Activated CD4-positive, CD25-positive, alpha-beta regulatory T cell (primary cell): ENCODE results near the gene LACTB.

Experiments
- DNase-seq, 4 experiments: peaks; one replicate each; lab custom pipeline; 2025; lab: John Stamatoyannopoulos, UW

The LACTB gene, protein sequence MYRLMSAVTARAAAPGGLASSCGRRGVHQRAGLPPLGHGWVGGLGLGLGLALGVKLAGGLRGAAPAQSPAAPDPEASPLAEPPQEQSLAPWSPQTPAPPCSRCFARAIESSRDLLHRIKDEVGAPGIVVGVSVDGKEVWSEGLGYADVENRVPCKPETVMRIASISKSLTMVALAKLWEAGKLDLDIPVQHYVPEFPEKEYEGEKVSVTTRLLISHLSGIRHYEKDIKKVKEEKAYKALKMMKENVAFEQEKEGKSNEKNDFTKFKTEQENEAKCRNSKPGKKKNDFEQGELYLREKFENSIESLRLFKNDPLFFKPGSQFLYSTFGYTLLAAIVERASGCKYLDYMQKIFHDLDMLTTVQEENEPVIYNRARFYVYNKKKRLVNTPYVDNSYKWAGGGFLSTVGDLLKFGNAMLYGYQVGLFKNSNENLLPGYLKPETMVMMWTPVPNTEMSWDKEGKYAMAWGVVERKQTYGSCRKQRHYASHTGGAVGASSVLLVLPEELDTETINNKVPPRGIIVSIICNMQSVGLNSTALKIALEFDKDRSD

DNA sequence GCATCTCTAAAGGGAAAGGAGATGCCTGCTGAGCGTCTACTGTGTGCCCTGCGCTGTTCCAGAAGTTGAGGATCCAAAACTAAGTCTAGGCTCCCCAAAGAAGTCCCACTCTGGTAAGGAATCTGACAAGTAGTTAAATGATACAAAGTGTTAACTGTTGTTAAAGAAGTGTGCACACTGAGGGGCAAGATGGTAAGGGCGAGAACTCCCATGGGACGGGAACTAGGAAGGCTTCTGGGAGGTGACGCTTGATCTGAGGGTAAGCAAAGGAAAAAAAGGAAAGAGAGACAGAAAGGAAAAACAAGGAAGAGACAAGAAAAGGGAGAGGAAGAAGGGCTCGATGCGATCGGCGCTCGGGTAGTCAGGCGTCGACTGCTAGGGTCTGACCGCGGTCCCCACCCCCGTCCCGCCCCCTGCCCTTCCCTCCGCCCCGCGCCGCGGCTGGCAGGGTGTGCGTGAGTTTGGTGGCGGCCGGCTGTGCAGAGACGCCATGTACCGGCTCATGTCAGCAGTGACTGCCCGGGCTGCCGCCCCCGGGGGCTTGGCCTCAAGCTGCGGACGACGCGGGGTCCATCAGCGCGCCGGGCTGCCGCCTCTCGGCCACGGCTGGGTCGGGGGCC is at the start of gene LACTB:
Gene LACTB (plus strand): TSS at position 480 of the 620 bp plus-strand sequence. CDS start 11 bp downstream, at position 491.
- peak; percentile 67 to 74 (median 68) for DNase-seq

DNA sequence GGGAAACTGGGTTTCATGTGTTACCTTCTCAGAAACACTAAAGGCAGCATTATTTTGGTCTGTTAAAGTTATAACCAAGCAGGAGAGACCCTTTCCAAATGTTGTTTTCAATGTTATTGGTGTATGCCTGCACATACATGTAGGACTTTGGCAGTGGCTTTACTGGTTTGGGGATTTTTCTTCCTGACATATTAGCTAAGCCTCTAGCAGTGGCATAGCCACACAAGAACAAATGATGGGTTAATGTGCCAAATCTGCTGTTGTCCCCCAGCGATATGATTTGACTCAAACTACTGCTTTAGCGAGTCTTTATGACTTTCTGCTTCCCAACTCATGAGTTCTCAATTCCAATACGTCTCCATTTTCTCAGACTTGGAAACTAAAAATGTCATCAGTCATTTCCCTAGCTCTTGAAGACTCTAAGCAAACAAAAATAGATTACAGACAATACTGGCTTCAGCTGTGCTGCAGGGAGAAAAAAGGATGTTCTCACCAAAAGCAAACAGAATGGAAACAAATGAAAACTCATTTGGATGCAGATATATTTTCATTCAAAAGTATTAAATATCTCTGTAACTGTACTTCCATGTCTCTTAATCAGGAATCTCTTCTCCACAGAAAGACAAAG is 49.5 kb upstream of the LACTB start:
- DNase-seq, result no peak

DNA sequence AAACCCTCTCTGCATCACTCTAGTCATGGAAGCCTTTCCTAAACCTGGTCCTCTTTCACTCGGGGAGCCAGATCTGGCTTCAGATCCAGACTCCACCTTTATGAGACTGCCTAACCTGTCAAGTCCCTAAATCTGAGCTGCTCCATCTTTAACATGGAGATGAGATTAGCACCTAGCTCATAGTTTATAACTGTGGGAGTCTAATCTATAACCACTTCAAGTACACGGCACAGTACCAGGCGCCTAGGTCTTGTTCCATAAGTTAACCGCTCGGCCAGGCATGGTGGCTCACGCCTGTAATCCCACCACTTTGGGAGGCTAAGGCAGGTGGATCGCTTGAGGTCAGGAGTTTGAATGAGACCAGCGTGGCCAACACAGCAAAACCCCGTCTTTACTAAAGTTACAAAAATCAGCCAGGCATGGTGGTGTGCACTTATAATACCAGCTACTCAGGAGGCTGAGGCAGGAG is 48.8 kb upstream of the LACTB start:
- DNase-seq, result no peak

DNA sequence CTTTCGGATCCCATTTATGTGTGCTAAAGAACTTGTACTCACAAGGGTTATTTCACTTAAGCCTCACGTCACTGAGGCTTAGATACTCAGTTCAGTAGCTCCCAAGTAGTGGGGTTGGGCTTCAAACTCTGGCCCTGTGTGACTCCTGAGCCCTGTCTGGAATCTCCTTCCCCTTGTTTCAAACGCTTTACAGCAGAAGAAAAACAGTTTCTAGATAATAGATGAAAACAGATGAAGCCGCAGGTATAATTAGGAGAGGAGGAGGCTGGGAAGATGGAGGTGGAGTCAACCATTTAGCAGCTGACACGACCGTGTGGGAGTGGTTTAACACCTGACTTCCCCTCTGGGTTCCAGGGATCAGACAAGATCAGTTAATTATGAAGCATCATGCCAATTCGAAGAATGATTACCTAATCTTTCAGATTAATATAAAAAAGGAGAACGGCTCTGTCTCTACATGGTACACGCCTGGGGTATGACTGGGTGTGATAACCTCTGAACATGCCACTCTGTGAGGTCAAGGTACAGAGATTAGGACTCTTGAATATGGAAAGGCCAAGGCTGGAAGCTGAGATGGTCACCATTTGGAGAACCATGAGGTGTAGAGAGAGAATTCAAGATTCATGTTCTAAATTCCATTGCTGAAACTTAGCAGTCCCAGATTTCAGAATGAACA is 48.0 kb upstream of the LACTB start:
- no peak for DNase-seq

DNA sequence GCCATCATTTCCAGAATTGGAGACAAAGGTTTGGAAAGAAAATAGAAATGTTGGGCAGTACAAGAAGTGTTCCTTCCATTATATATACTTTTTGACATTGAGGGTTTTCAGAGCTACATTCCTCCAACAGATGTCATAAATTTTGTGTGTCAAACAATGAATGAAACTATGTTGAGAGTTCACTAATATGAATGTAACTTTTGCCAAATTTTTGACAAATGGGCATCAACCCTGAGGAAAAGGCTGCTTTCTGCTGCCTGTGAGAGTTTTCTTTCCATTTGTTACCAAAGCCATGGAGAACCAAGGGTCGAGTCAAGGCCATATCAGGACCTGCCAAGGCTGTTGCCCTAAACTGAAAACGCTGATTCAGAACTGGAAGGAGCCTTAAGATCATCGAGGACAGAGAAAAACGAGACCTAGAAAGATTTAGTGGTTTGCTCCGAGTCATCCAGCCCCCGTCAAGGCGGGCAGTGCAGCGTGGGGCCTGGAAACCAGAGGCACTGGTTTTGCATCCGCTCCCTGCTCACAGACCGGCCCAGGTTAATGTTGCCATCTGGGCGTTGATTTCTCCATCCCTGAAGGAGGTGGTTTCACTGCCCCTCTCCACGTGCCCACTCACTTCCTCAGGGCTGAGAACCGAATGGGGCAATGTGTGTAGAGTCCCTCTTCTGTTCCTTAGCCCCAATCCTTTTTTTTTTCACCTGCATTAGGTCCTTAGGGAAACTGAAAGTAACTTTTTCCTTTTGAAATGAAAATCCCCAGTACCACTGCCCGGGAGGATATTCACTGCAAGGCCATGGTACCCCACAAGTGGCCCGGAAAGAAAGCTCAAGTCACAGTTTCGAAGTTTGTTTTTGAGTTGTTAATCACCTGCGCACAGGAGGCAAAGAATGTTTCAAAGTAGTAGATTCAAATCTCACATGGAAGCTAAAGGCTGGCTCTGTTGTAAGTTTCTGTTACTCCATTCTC is 46.4 kb upstream of the LACTB start:
- no peak for DNase-seq

DNA sequence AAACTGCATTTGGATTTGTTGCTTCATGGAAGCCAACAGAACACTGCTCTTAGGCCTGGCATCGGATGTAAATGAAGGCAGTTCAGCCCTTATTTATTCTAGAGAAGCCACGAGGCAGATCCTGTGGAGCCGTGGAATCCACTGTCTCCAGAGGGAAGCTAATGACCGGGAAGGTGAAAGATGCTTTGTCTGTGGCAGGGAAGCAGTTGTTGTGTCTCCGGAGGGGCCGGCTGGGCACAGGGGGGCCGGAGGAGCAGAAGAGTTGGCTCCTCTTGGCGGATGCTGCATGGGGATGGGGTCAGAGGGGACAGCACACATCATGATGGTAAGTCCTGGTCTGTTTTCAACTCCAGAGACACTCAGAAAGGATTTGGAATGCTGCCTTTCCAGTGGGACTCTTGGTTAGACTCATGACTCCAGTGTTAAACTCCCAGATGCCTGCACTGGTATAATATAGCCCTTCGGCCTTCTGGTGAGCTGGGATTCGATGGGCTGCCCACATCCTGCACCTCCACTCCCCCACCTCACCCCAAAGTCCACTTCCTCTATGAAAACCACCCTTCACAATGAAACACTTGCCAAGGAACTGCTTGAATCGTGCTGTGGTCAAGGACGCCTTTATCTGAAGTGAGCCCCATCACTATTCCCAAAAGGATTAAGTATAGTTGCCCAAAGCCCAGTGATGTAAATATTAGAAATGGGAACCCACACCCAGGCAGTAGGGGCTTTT is 45.5 kb upstream of the LACTB start:
- DNase-seq, result no peak

DNA sequence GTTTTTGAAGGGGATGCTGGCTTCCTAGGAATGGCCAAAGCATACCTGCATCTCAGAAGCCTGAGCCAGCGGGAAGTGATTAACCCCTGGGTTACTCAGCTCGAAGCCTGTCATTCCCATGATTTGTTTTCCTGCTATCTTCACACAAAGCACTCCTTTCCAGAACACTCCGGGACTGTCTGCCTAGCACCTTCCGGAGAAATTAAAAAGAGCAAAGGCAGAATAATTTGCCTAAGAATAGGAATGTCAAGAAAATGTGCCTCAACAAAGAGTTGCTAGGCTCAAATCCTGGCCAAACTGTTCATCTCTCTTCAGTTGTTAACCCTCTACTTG is 45.0 kb upstream of the LACTB start:
- DNase-seq, result no peak

DNA sequence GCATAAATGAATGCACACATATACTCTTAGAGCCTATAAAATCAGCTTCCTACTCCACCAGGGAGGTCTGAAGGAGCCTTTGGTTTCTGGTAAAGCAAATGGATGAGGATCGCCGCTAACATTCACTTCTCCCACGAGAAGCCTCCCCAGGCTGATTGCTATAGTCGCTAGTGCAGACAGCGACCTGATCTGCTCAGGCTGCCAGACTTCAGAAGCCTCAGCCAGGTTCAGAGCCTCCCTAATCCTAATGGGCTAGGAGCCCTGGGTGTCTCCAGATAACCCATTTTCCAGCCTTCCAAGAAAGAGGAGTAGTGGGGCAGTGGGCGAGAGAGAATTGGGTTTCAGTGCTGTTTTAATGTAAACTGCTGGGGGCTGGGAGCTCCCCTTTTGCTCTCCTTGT is 43.7 kb upstream of the LACTB start:
- no peak for DNase-seq

DNA sequence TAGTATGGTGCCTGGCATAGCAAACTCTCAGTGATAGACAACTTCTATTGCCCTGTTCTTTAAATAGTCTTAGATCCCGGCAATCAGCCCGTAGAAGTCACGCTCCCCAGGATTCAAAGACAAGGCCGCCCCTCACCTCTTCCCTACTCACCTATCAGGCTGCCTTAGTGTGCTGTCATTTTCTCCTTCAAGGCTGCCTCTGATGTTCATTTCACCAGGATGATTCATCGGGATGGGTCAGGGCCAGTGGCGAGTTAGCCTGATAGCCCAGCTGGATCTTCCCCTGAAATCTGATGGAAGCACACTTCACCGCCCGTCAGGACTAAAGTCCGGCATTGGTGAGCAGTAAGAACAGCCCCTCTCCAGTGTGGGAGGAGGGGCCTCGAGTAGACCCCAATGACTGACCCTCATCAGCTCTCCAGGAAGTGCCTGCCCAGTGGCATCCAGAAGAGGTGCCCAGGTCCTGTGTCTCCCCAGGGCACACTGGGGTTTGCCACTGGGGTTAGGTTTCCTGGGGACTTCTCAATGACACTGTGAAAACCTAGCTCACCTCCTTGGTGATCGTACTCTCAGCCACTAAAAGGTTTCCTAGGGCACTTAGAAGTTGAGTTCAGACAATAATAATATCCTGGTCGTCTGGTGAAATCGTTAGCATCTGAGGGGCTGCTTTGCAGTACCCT is 41.6 kb upstream of the LACTB start:
- DNase-seq, result no peak

DNA sequence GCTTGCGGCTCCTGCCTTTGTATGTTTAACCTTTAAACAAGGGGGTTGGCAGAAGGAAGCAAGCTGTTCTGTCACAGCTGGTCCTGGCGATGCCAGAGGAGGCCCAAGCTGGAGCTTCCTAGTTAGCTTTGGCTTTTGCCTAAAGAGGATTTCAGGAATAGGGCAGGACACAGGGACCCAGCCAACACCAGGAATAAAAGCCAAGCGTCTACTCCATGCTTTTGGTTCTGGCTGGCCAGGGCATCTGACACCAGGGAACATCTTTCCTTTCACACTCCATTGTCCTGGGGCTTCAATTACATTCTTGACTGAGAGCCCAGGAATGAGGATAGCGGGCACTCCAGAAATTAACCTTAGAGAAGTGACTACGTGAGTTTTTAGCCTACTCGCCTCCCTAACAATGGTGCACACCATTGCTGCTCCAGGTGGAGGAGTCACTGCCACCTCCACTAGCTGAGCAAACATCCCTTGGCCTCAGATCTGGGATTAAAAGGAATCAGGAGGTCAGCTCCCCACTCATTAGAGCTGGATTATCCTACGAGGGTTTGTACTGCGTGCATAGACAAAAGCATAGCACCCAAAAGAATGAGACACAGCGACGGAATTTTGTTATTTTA is 40.9 kb upstream of the LACTB start:
- no peak for DNase-seq

DNA sequence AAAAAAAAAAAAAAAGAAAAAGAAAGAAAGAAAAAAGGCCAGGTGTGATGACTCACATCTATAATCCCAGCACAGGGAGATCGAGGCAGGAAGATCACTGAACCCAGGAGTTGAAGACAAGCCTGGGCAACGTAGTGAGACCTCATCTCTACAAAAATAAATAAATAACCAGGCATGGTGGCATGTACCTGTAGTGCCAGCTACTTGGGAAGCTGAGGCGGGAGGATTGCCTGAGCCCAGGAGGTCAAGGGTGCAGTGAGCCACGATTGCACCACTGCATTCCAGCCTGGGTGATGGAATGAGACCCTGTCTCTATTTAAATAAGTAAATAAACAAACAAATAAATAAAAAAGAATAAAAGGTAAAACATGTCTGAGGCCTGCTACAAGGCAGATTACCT is 39.3 kb upstream of the LACTB start:
- no peak for DNase-seq

DNA sequence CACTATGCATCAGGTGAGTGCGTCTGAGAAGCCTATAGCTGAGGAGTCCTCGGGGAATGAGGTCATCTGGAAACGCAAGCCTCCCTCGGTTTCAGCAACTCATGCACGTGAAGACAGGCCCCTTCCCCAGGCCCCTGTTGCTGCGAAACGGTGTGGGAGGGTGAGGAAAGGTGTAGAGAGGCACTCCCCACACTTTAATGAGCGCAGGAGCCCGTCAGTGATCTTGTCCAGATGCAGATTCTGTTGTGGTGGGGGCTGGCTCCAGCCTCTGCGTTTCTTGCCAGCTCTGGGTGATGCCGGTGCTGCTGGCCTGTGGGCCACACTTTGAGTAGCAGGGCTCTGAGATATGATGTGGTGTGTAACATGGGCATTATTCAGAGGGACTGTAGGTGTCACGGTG is 38.6 kb upstream of the LACTB start:
- no peak for DNase-seq

DNA sequence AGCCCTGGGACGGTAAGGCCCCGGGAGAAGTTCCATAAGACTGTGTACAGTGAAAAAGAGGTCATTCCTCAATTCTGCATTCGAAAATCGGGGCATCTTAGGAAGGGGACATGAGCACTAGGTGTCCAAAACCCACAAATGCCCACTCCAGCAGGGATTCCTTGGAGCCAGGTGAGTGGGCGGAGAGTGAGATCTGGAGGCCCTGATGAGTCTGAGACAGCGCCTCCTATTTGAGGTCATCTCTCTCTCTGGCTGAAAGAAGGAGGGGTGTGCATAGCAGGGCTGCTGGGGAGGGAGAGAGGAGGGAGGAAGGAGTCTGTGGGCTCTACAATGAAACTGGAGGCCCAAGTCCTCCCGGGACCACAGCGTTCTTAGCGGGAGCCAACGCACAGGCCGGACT is 38.1 kb upstream of the LACTB start:
- DNase-seq, result no peak

DNA sequence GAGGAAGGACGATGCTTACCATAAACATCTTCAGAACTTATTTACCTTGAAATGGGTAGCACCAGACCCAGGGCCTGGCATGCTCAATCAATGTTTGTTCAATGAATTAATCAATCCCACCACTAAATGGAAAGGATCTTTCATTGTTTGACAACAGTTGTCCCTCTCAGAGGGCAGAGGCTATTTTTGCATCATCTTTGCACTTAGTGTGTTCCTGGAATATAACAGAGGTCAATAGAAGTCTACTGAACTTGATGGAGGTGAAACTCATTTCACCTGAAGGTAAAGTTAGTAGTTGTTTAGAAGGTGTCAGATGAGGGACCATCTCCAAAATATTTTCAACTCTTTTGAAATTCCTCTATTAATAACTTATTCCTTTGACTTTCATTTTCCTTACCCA is 36.9 kb upstream of the LACTB start:
- DNase-seq, result no peak

DNA sequence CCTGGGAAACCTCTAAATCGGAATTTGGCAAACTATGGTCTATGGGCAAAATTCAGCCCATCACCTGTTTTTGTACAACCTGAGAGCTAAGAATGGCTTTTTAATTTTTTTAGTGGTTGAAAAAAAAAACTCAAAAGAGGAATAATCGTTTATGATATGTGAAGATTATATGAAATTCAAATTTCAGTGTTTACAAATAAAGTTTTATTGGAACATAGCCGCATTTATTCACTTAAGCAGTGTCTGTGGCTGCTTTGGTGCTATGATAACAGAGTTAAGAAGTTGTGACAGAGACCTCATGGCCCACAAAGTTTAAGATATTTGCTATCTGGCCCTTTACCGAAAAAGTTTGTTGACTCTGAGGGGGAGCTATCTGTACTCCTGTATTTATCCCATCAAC is 36.4 kb upstream of the LACTB start:
- no peak for DNase-seq

DNA sequence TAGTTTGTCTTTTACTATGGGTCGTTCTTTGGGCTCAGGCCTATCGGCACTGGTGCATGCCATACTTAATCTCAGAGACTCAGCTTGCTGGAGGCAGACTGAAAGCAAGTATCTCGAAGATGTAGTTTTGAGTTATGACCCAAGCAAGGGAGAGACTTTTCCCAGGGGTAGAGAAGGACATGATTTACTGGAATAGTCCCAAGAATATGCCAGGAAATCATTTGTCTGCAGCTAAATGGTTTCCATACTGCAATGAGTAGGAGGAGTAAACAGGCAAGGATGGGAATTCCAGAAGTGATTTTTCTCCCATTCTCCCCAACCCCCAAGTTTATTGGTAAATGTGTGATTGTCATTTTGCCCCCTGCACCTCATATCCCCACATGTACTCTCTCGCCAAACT is 35.4 kb upstream of the LACTB start:
- DNase-seq, result no peak

DNA sequence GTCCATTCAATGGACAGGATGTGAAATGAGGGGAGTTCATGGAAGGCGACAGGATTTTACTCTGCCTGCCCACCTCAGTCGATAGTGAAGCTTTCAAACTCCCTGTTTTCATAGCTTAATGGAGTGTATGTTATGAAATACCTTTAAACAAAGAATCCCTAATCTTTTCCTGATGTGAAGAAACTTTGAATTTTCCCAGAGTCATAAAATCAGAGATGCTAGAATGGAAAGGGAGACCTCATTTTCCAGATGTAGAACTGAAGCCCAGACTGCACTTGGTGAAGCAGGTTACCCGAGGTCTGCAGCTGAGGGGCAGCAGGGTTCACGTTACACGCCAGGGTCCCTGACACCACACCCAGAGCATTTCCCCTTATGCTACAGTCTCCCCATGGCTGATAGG is 34.7 kb upstream of the LACTB start:
- no peak for DNase-seq

DNA sequence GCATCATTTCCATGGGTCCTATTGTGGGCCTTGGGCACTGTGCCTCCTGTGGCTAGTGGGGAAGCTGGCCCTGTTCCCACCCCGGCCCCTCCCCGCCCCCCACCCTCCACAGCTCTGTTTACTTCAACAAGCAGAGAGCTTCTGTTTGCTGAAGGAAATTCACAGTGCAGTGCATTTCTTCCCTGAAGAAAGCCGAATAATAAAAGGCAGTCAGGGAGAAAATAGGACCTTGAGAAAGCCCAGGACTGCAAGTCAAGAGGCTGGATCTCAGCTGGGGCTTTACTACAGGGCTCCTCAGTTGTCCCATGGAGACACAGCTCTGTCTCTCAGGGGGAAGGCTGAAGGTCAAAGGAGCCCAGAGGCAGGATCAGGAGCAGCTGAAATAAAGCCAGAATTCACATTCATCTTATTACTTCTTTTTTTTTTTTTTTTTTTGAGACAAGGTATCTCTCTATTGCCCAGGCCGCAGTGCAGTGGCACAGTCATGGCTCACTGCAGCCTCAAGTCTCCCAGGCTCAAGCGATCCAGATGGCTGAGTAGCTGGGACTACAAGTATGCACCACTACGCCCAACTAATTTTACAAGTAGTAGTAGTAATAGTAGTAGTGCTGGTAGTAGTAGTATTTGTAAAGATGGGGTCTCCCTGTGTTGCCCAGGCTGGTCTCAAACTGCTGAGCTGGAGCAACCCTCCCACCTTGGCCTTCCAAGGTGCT is 33.0 kb upstream of the LACTB start:
- DNase-seq, result no peak
